ENCODE results near the gene CCDC57. TPM values are rescaled to one million over a fixed set of nuclear protein-coding genes. Genes with fewer than 3 reads are reported as not detected.

Gene CCDC57
- total RNA-seq, 1 donor from 2014 or later: 57.9 TPM

- peaks cover 65% of the 10 kb centered on the region for H3K4me1 Mint-ChIP-seq (ENCODE audit: unreplicated experiment)
- DNase-seq (ENCODE audit: extremely low spot score, unreplicated experiment): no peak
- no peaks in the 10 kb centered on the region for H3K27me3 Mint-ChIP-seq (ENCODE audit: unreplicated experiment)
- no peaks in the 10 kb centered on the region for H3K9me3 Mint-ChIP-seq (ENCODE audit: unreplicated experiment)
- TF ChIP-seq CTCF (IDR thresholded peaks at IDR 0.05): no peak
- H3K4me3 Mint-ChIP-seq (ENCODE audit: unreplicated experiment): no peak overlapping the region
- peak overlapping the region; percentile 87 for H3K27ac Mint-ChIP-seq (ENCODE audit: unreplicated experiment)
- peaks cover 24% of the 10 kb centered on the region for H3K36me3 Mint-ChIP-seq (ENCODE audit: unreplicated experiment)
Measured at GRCh38 chr17:82241926-82242697, 29.5 kb upstream of the CCDC57 start.

- peak overlapping the region; percentile 18 for H3K4me3 Mint-ChIP-seq (ENCODE audit: unreplicated experiment)
- H3K36me3 Mint-ChIP-seq (ENCODE audit: unreplicated experiment): peaks cover 20% of the 10 kb centered on the region
- peak overlapping the region; percentile 87 for H3K27ac Mint-ChIP-seq (ENCODE audit: unreplicated experiment)
- DNase-seq (ENCODE audit: extremely low spot score, unreplicated experiment): no peak
- TF ChIP-seq CTCF (IDR thresholded peaks at IDR 0.05): no peak
- no peaks in the 10 kb centered on the region for H3K9me3 Mint-ChIP-seq (ENCODE audit: unreplicated experiment)
- H3K27me3 Mint-ChIP-seq (ENCODE audit: unreplicated experiment): no peaks in the 10 kb centered on the region
- H3K4me1 Mint-ChIP-seq (ENCODE audit: unreplicated experiment): peaks cover 61% of the 10 kb centered on the region
Measured at GRCh38 chr17:82241183-82241925, 28.7 kb upstream of the CCDC57 start.

GRCh38 chr17:82240506-82241182 lies 28.0 kb upstream of the CCDC57 start:
- peaks cover 17% of the 10 kb centered on the region for H3K36me3 Mint-ChIP-seq (ENCODE audit: unreplicated experiment)
- H3K27me3 Mint-ChIP-seq (ENCODE audit: unreplicated experiment): no peaks in the 10 kb centered on the region
- peak overlapping the region; percentile 87 for H3K27ac Mint-ChIP-seq (ENCODE audit: unreplicated experiment)
- H3K4me3 Mint-ChIP-seq (ENCODE audit: unreplicated experiment): no peak overlapping the region
- H3K9me3 Mint-ChIP-seq (ENCODE audit: unreplicated experiment): no peaks in the 10 kb centered on the region
- no peak for TF ChIP-seq CTCF (IDR thresholded peaks at IDR 0.05)
- no peak for DNase-seq (ENCODE audit: extremely low spot score, unreplicated experiment)
- peaks cover 64% of the 10 kb centered on the region for H3K4me1 Mint-ChIP-seq (ENCODE audit: unreplicated experiment)

- DNase-seq (ENCODE audit: extremely low spot score, unreplicated experiment): no peak
- Mint-ChIP-seq H3K27me3 (ENCODE audit: unreplicated experiment) (no peaks in the 10 kb centered on the region), H3K4me3 (ENCODE audit: unreplicated experiment) (no peak overlapping the region), H3K27ac (ENCODE audit: unreplicated experiment) (peak overlapping the region; percentile 87), H3K4me1 (ENCODE audit: unreplicated experiment) (peaks cover 67% of the 10 kb centered on the region), H3K9me3 (ENCODE audit: unreplicated experiment) (no peaks in the 10 kb centered on the region), H3K36me3 (ENCODE audit: unreplicated experiment) (peaks cover 16% of the 10 kb centered on the region)
- TF ChIP-seq CTCF (IDR thresholded peaks at IDR 0.05): no peak
Measured at GRCh38 chr17:82239926-82240505, 27.4 kb upstream of the CCDC57 start.
